NK-92 (cell line): ENCODE results near the gene UGT1A7.

Experiments
- DNase-seq: peaks from one replicate; lab custom pipeline; 2025; ENCODE audit not compliant: unreplicated experiment; lab: John Stamatoyannopoulos, UW

Gene UGT1A7

DNA sequence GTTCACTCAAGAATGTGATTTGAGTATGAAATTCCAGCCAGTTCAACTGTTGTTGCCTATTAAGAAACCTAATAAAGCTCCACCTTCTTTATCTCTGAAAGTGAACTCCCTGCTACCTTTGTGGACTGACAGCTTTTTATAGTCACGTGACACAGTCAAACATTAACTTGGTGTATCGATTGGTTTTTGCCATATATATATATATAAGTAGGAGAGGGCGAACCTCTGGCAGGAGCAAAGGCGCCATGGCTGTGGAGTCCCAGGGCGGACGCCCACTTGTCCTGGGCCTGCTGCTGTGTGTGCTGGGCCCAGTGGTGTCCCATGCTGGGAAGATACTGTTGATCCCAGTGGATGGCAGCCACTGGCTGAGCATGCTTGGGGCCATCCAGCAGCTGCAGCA lies 78.3 kb downstream of the UGT1A7 start, which contains the start of gene UGT1A1:
Gene UGT1A1, plus strand, starts transcription at position 228 of the 400 bp plus-strand sequence. Its CDS starts 18 bp downstream, at position 246.
- no peak for DNase-seq

DNA sequence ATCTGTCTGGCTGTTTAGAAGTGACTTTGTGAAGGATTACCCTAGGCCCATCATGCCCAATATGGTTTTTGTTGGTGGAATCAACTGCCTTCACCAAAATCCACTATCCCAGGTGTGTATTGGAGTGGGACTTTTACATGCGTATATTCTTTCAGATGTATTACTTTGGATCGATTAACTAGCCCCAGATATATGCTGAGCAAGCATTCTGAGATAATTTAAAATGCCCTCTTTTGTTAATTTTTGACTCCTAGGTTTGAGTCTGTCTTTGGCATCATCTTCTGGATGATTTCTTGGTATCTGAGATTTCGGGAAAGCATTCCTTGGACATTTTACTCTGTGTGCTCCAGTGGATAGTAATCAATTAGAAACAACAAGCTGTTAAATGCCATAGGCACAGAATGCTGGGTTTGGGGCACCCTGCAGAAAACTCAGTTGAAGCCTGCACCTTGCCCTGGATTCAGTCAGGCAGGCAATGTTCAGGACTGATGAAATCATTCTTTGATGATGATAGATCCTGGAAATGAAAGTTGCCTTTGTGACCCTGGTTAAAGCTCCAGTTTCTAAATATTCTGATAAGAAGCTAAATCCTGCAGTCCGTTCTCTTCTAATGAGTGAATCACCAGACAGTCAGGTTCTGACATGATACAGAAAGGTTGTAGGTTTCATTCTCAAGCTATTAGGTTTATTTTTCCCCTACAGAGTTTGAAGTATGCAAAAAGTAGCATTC lies 79.5 kb downstream of the UGT1A7 start:
- no peak for DNase-seq

DNA sequence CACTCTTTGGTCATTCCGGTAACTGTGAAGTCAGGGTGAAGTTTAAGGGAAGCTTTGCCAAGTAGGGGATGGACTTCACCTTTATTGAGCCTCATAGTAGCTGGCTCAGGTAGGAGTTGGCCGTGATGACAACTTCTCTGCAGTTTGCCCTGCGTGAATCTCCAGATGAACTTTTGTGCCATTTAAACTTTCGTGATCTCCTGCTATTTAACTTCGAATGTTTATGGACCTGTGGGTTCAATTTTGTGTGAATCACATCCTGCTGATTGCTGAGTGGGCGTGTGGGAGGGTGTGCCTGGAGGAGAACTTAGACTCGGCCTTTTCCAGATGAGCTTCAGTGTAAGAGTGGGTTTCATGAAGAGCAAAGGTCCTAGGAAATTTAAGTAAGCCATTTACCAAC lies 82.6 kb downstream of the UGT1A7 start:
- no peak for DNase-seq

DNA sequence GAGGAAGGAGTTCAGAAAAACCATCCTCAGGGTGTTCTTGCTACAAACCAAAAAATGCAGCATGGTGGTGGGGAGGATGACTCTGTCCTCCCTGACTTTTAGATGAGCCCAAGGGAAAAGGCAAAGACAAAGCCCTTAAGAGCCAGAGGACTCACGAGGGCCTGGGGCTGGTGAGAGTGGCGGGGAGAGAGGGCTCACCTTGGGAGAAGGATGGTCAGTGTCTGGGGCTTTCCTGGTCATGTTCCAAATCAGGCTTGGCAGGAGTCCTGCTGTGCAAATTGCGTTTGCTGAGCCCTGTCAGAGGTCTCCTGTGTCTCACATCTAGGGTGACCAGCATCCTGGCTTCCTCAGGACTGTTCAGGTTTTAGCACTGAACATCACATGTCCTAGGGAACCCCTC lies 83.1 kb downstream of the UGT1A7 start:
- DNase-seq = no peak

DNA sequence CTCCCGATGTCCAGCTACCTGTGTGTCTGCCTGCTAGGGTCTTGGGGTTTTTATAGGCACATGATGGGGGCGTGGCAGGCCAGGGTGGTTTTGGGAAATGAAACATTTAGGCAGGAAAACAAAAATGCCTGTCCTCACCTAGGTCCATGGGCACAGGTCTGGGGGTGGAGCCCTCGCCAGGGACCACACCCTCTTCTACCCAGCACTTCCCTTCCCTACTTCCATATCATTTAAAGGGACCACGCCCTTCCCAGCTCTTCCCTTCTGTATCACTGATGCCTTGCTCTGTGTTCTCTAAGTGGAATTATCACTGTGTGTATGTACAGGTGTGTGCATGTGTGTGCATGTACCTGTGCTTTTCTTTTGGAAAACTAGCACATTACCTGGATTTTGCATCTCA lies 84.7 kb downstream of the UGT1A7 start:
- no peak for DNase-seq

DNA sequence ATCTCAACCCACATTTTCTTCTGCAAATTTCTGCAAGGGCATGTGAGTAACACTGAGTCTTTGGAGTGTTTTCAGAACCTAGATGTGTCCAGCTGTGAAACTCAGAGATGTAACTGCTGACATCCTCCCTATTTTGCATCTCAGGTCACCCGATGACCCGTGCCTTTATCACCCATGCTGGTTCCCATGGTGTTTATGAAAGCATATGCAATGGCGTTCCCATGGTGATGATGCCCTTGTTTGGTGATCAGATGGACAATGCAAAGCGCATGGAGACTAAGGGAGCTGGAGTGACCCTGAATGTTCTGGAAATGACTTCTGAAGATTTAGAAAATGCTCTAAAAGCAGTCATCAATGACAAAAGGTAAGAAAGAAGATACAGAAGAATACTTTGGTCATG lies 86.4 kb downstream of the UGT1A7 start:
- no peak for DNase-seq

DNA sequence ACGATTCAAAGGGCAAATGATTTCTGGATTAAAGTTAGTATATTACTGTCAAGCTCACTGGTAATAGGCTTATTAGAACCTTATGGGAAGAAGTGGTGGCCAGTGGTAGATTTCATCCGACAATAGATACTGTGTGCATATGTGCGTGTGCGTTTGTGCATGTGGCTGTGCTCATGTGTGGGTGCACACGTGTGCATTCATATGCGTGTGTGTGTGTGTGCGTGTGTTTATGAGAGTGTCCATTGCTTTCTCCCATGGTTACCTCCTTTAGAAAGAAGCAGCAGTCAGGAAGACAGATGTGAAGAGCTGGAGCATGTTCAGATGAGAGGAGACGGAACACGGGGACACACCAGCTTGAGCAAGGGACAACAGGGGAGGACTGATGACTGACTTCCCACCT lies 87.6 kb downstream of the UGT1A7 start:
- no peak for DNase-seq

DNA sequence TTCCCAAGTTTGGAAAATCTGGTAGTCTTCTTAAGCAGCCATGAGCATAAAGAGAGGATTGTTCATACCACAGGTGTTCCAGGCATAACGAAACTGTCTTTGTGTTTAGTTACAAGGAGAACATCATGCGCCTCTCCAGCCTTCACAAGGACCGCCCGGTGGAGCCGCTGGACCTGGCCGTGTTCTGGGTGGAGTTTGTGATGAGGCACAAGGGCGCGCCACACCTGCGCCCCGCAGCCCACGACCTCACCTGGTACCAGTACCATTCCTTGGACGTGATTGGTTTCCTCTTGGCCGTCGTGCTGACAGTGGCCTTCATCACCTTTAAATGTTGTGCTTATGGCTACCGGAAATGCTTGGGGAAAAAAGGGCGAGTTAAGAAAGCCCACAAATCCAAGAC lies 90.5 kb downstream of the UGT1A7 start:
- DNase-seq = no peak

DNA sequence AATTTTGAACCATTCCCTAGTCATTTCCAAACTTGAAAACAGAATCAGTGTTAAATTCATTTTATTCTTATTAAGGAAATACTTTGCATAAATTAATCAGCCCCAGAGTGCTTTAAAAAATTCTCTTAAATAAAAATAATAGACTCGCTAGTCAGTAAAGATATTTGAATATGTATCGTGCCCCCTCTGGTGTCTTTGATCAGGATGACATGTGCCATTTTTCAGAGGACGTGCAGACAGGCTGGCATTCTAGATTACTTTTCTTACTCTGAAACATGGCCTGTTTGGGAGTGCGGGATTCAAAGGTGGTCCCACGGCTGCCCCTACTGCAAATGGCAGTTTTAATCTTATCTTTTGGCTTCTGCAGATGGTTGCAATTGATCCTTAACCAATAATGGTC lies 90.9 kb downstream of the UGT1A7 start:
- DNase-seq = no peak

DNA sequence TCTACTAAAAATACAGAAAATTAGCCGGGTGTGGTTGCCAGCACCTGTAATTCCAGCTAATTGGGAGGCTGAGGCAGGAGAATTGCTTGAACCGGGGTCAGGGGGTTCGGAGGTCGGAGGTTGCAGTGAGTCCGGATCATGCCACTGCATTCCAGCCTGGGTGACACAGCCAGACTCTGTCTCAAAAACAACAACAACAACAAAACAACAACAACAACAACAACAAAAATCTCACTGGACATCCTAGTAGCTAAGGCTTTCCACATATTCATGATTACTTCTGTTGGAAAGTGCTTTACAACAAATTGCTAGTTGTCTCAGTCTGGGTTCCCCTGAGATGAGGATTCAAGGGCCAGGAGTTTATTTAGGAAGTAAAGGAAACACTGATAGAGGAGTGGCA lies 92.2 kb downstream of the UGT1A7 start:
- DNase-seq = no peak

DNA sequence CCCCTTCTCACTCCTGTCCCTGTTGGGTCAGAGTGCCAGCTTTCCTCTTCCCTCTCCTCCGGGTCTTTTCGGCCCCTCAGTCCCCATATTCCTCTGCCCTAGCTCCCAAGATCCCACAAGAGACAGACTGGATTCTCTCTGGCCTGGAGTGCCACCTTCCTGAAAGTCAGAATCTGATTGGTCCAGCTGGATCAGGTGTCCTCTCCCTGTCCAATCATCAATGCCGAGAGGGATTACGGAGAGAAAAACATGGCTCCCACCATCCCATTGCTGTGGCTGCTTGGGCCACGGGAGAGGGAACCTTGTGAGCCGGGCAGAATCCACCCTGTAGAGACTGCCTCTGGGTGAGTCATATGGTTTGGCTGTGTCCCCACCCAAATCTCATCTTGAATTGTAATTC lies 93.7 kb downstream of the UGT1A7 start:
- DNase-seq = no peak

DNA sequence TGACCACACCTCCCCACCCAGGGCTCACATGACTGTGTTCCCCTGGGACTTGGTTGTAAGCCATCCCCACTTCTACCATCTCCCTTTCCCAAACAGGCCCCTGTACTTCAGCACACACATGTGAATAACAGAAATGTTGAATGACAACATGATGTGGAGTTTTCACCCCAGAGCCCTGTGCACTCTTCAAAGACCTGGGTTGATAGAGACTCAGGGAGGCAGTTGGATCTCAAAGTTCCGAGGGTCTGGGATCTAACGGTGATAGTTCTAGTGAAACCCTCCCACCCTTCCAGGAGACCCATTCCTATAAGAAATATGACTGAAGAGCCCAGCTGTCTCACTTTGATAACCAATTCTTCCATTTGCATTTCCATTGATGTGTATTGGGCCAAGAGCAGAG lies 96.3 kb downstream of the UGT1A7 start, which contains the start of gene MROH2A:
Gene MROH2A, plus strand, starts transcription at position 301 of the 400 bp plus-strand sequence. CDS start 1,029 bp downstream, outside the sequence.
- DNase-seq = no peak

DNA sequence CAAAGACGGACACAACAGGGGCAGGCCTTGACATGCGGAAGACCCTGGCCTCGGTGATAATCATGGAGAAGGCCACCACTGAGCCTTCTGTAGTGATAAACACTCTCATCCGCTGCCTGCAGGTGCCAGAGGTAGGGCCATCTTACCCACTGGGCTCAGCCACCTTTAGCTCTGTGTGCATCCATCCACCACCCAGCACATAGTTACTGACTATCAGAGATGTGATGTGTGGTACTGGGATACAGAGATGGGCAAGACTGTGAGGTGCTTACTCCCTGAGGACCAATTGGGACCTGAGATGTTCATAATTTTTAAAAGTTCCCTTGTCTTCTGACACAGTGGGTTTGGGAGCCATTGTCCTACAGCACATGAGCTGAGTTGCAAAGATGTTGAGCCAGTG lies 98.0 kb downstream of the UGT1A7 start:
- DNase-seq = no peak

DNA sequence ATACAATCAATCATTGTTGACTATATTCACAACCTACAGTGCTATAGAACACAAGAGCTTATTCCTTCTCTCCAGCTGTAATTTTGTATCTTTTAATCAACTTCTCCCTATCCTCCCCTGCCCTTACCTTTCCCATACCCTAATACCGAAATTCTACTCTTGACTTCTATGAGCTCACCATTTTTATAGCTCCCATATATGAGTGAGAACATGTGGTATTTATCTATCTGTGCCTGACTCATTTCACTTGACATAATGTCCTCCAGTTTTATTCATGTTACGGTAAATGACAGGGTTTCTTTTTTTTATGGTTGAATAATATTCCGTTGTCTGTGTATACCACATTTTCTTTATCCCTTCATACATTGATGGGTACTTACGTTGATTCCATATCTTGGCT lies 99.1 kb downstream of the UGT1A7 start:
- DNase-seq = no peak

DNA sequence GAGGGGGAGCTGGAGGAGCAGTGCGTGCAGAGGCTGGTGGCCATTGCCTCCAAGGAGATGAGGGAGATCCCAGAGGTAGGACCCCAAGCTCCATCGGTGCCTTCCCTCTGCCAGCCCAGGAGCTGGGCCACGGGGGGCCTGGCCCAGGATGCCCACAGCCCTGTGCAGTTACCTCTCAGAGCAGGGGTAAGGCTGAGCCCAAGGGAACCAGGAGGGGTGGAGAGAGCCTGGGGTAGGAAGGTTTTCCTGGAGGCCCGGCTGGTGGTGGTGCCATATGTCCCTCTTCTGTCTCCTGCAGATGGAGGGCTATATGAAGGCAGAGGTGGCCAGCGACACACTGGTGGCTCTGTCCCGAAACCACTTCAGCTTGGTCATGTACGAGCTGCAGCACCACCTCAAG lies 107.9 kb downstream of the UGT1A7 start:
- no peak for DNase-seq

DNA sequence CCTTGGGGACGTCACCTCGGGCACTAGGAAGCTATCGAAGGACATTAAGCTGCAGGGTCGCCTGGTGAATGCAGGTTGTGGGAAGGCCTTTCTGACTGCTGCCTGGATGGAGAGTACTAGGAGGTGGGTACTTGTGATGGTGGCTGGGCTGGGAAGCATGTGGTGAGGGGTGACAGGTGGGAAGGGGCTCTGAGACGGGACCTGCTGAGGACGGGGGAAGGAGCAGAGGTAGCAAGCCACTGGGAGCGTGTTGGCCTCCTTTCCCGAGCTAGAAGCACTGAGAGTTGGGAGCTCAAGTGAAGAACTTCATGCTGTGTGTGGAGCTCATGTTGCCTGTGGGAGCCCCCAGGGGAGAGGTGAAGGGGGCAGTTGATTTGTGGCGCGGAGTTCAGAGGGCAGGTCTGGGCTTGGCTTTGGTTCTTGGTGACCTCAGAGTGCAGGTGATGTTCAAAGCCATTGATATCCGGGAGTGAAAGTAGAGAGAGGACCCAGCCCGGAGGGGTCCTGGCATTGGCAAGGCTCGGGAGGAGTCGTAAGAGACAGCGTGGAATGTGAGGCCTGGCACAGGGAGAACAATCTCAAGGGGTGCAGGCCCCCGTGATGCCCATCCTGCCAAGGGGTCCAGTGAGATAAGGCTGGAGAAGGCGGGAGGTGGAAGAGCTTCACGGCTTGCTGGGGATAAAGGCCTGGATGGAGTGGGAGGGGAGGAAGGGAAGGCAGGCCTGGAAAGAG lies 109.6 kb downstream of the UGT1A7 start:
- DNase-seq = no peak

DNA sequence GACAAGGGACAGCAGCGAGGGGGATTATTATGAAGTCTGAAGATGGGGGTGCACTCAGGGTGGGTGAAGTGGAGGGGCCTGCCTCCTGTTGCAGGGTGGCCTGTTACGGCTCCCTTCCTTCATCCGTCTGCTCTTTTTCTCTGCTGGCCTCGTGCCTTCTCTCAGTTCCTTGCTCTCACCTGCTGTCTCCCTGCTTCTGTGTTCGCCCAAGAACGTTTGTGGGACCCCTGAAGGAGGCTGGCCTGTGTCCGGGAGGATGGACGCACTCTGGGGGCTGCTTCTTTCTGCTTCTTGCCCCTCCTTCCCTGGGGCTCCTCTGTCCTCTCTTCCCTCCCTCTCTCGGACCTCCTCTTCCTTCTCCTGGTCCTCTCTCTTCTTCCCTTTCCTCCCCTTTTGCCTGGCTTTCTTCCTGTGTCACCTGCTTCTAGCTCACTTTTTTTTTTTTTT lies 110.2 kb downstream of the UGT1A7 start:
- no peak for DNase-seq

DNA sequence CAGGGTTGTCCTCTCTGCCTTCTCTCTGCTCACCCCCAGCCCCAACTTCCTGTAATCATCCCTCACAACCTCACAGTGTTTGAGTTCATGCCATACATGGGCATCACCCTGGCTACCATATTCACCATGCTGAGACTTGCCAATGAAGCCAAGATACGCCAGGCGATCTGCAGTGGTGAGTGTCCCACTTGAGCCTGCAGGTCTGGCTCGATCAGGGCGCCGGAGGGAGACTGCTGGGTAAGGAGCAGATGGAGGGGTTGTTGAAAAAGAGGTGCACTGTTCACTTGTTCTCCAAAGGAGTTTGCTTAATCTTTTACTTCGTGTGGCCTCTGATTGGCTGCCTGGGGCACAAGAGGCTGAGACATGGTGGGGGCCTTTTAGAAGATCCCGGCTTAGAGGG lies 111.0 kb downstream of the UGT1A7 start:
- no peak for DNase-seq

DNA sequence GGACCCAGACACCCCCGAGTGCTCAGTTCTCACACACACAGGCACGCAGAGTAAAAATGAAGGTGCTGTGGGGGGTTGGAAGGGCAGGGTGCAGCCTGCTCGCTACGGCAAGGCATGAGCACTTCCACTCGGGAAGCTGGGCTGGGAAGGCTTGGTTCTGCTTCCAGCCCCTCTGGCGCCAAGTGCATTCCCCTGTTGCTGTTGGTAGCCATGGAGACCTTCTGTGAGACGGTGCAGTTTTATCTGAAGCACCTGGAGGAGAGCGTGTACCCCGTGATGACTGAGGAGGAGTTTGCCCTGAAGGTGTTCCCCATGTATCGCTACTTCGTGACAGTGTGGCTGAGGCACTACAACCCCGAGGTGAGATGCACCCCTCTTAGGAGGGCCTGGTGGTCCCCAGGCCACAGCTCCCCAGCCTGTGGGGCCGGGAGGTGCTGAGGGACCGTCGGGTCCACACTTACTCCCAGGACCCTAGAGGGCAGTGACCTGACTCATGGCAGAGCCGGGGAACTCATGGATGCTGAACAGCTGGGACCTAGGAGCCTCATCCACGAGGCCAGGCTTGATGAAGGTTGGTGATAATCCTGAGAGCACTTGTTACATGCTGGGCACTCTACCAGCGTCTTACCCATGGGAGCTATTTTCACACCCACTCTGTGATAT lies 111.9 kb downstream of the UGT1A7 start:
- DNase-seq = no peak

DNA sequence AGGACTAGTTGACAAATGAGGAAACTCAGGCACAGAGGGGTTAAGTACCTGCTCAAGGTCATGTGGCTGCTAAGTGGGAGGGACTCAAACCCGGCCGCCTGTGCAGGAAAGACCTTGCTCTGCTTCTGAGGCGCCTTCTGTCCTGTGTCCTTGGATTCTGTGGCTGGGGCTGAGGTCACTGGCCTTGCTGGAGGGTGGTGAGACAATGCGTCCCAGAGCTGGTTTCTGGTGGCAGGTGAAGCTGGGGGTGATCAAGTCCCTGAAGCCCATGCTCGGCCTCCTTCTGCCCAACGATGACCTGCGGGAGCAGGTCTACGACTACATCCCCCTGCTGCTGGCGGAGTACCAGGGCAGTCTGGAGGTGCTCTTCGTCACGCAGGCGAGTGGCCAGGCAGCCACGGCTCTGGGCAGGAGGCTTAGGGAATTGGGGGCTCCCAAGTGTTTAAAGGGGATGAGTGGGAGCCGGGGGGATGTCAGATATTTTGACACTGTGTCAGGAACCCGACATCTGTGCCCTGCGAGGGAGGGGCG lies 112.5 kb downstream of the UGT1A7 start:
- DNase-seq = no peak

DNA sequence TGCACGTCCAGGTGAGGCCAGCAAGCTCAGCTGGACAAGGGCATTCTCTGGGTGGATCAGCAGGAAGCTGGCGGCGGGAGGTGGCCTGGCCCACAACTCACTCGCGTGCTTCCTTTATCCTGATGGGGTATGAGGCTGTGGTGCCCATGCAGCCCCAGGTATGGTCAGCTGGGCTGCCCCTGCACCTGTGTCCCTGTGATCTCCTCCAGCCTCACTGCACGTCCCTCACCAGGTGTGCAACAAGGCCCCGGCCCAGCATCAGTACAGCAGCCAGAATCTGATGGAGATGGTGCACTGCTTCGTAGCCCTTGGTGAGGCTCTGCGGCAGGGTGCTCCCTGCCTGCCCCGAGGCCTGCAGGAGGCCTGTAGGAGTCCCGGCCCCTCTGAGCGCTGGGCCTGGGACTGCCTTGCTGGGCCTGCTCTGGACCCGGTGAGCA lies 114.1 kb downstream of the UGT1A7 start:
- no peak for DNase-seq

DNA sequence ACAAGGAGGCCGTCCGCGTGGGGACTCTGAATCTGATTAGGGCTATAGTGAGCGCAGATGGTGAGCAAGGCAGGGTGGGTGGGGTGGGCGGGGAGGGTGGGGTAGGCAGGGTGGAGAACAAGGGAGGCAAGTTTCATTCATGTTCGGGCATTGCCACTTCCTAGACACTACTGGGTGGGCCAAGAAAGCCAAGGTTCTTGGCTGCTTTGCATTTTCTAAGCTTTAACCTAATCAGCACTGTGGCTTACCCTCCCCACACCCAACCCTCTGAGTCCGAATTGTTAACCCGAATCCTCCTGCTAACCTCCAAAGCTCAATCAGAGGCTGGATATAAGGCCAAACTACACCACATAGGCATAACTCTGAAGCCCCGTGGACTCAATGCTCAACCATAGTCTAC lies 114.6 kb downstream of the UGT1A7 start:
- no peak for DNase-seq
